PC-9 (cell line): ENCODE data around the gene GEMIN8. TPM values are rescaled to one million over a fixed set of nuclear protein-coding genes. Genes with fewer than 3 reads are reported as not detected.

Source experiments
- BruUV-seq: library from RNA; stranded (reverse); fragments of 400-500 nt; replicated peaks from 2 replicates; lab custom pipeline; 2021; lab: Mats Ljungman, UMichigan
- CTCF ChIA-PET: fragments of 300-600 bp; sonication (Branson Sonifier 250); formaldehyde crosslinking; loops from one replicate; lab custom pipeline; 2022; ENCODE audit warnings: antibody characterized with exemption; lab: Charles Lee
- POLR2A ChIA-PET: fragments of 300-600 bp; sonication (Branson Sonifier 250); formaldehyde crosslinking; loops from one replicate; lab custom pipeline; 2022; ENCODE audit warnings: antibody characterized with exemption; ENCODE audit not compliant: unreplicated experiment; lab: Charles Lee
- DNase-seq, 2 experiments: peaks; one replicate each; pipeline versions ENCODE4 v3.0.0 to v3.0.0-alpha.2; 2015 to 2022; ENCODE audit warnings: mixed read lengths in 1 of 2
- H2AFZ ChIP-seq: fragments of 200-600 bp; sonication (generic); 2 replicates; pipeline ENCODE4 v1.8.1; 2017; ENCODE audit warnings: antibody characterized with exemption
- H3F3A ChIP-seq: fragments of 200-600 bp; sonication (generic); 2 replicates; pipeline ENCODE4 v1.8.1; 2017; ENCODE audit warnings: antibody characterized with exemption, mild to moderate bottlenecking, low read depth; ENCODE audit not compliant: insufficient read depth
- H3K27ac ChIP-seq: fragments of 200-600 bp; sonication (generic); 2 replicates; pipeline ENCODE4 v1.6.1; 2016; ENCODE audit warnings: mixed run types
- H3K27me3 ChIP-seq: fragments of 200-600 bp; sonication (generic); 2 replicates; pipeline ENCODE4 v1.6.1; 2016; ENCODE audit warnings: low read depth, mixed run types; ENCODE audit not compliant: insufficient read depth
- H3K36me3 ChIP-seq: fragments of 200-600 bp; sonication (generic); 2 replicates; pipeline ENCODE4 v1.6.1; 2016; ENCODE audit warnings: low read depth, mixed run types
- H3K4me1 ChIP-seq: fragments of 200-600 bp; sonication (generic); replicated peaks from 2 replicates; pipeline ENCODE4 v1.6.1; 2016; ENCODE audit warnings: mixed run types; ENCODE audit not compliant: insufficient read depth
- H3K4me2 ChIP-seq: fragments of 200-600 bp; sonication (generic); 2 replicates; pipeline ENCODE4 v1.6.1; 2017; ENCODE audit warnings: mixed run types
- H3K4me3 ChIP-seq: fragments of 200-600 bp; sonication (generic); 2 replicates; pipeline ENCODE4 v1.6.1; 2016; ENCODE audit warnings: mixed run types
- H3K79me2 ChIP-seq: fragments of 200-600 bp; sonication (generic); 2 replicates; pipeline ENCODE4 v1.6.1; 2017; ENCODE audit warnings: low read depth, mixed run types
- H3K9me2 ChIP-seq: fragments of 200-600 bp; sonication (generic); 2 replicates; pipeline ENCODE4 v1.8.1; 2017; ENCODE audit warnings: mild to moderate bottlenecking; ENCODE audit not compliant: insufficient read depth
- H3K9me3 ChIP-seq: fragments of 200-600 bp; sonication (generic); 2 replicates; pipeline ENCODE4 v1.8.1; 2016; ENCODE audit warnings: low read depth; ENCODE audit not compliant: insufficient read depth
- H4K20me1 ChIP-seq: fragments of 200-600 bp; sonication (generic); 2 replicates; pipeline ENCODE4 v1.8.1; 2017; ENCODE audit not compliant: insufficient read depth
- CTCF ChIP-seq: fragments of 200-600 bp; sonication (generic); conservative IDR thresholded peaks from 2 replicates; pipeline ENCODE4 v1.6.1; 2017; ENCODE audit warnings: mixed run types, antibody characterized with exemption, mild to moderate bottlenecking, moderate library complexity
- EZH2 ChIP-seq: fragments of 200-600 bp; sonication (generic); IDR thresholded peaks from 2 replicates; pipeline ENCODE4 v1.8.0; 2017; ENCODE audit warnings: antibody characterized with exemption, low read depth
- intact Hi-C: fragments of 100-400 bp; cut with micrococcal nuclease; formaldehyde crosslinking; loops from one replicate; pipeline ENCODE4 v1.10.0; 2022; ENCODE audit not compliant: unreplicated experiment
- total RNA-seq: library from RNA; stranded (reverse); gene quantifications from 2 replicates; pipeline ENCODE4 v1.2.3, GENCODE V29; 2021

The GEMIN8 gene
- total RNA-seq, 1 experiment from 2014 or later: 18.8 TPM

- no peaks in the 10 kb centered on the region for H3K9me3 ChIP-seq
- TF ChIP-seq EZH2: no peak
- no peak for TF ChIP-seq CTCF
- peak overlapping the region; percentile 87 for H3K4me2 ChIP-seq
- BruUV-seq: no TSS peak
- H3K27me3 ChIP-seq: no peaks in the 10 kb centered on the region
- peak overlapping the region; percentile 70 for H3K4me3 ChIP-seq
- H3K9me2 ChIP-seq: no peaks in the 10 kb centered on the region
- ChIA-PET CTCF (interaction anchor here (0.9 kb wide), 1 partner anchor 522 kb away, joined by 3 read pairs; no protein-coding TSS in a partner anchor), POLR2A (no interaction called here)
- no peaks in the 10 kb centered on the region for H4K20me1 ChIP-seq
- H3F3A ChIP-seq: peaks cover 5% of the 10 kb centered on the region; the same call in 1 of the 2 replicates
- peak overlapping the region; percentile 77 for H3K27ac ChIP-seq
- H3K36me3 ChIP-seq: no peaks in the 10 kb centered on the region
- peak overlapping the region; percentile 91; the same call in 1 of the 2 replicates for H2AFZ ChIP-seq
- intact Hi-C loops: loop anchor here (2.0 kb wide), 1 partner anchor 376 kb away; the partner anchor contains the start of gene TCEANC
- peaks cover 12% of the 10 kb centered on the region; the same call in 1 of the 2 replicates for H3K79me2 ChIP-seq
- peaks cover 30% of the 10 kb centered on the region for H3K4me1 ChIP-seq
- no peak for DNase-seq
These were observed 1.2 kb downstream of the GEMIN8 start for GRCh38 chrX:14028473-14028872.

GRCh38 chrX:14027511-14028019, 2.1 kb downstream of the GEMIN8 start:
- H3K9me2 ChIP-seq: no peaks in the 10 kb centered on the region
- peak overlapping the region; percentile 87 for H3K4me2 ChIP-seq
- no peaks in the 10 kb centered on the region for H3K36me3 ChIP-seq
- H3F3A ChIP-seq: peaks cover 5% of the 10 kb centered on the region; the same call in 1 of the 2 replicates
- peaks cover 12% of the 10 kb centered on the region; the same call in 1 of the 2 replicates for H3K79me2 ChIP-seq
- H3K27ac ChIP-seq: peak overlapping the region; percentile 77
- no peaks in the 10 kb centered on the region for H3K9me3 ChIP-seq
- BruUV-seq: no TSS peak
- TF ChIP-seq CTCF: no peak
- no peak for TF ChIP-seq EZH2
- no peaks in the 10 kb centered on the region for H4K20me1 ChIP-seq
- ChIA-PET POLR2A (no interaction called here), CTCF (no interaction called here)
- H3K27me3 ChIP-seq: no peaks in the 10 kb centered on the region
- peaks cover 30% of the 10 kb centered on the region for H3K4me1 ChIP-seq
- peak in 1 of 2 experiments; percentile 75 for DNase-seq
- H3K4me3 ChIP-seq: no peak overlapping the region
- intact Hi-C loops: loop anchor here (2.0 kb wide), 1 partner anchor 375 kb away; the partner anchor contains the start of gene TCEANC
- H2AFZ ChIP-seq: no peak overlapping the region

- 0 out of 2 replicates have a peak overlapping the region, but pooled peaks have one; percentile 87 for H3K4me2 ChIP-seq
- peaks cover 5% of the 10 kb centered on the region; the same call in 1 of the 2 replicates for H3F3A ChIP-seq
- no TSS peak for BruUV-seq
- intact Hi-C loops: no loop called here
- H3K4me3 ChIP-seq: no peak overlapping the region
- H3K79me2 ChIP-seq: peaks cover 12% of the 10 kb centered on the region; the same call in 1 of the 2 replicates
- POLR2A ChIA-PET: interaction anchor here (0.6 kb wide), 1 partner anchor 1335 kb away, joined by 3 read pairs; no protein-coding TSS in a partner anchor
- CTCF ChIA-PET: no interaction called here
- H3K27ac ChIP-seq: no peak overlapping the region; the same call in 1 of the 2 replicates
- H3K36me3 ChIP-seq: no peaks in the 10 kb centered on the region
- no peaks in the 10 kb centered on the region for H3K9me2 ChIP-seq
- peaks cover 30% of the 10 kb centered on the region for H3K4me1 ChIP-seq
- no peaks in the 10 kb centered on the region for H3K9me3 ChIP-seq
- no peak for DNase-seq
- no peaks in the 10 kb centered on the region for H3K27me3 ChIP-seq
- no peak overlapping the region for H2AFZ ChIP-seq
- TF ChIP-seq CTCF (no peak), EZH2 (no peak)
- H4K20me1 ChIP-seq: no peaks in the 10 kb centered on the region
These were observed 2.7 kb downstream of the GEMIN8 start for GRCh38 chrX:14027036-14027435.
